ENCODE measurements around the gene RNF34.
A peak's percentile ranks its signal among the peaks of the same experiment; 100 is the strongest.
"Not testable (repeated sequence)": the region's sequence is repeated elsewhere in the genome, so short reads cannot be mapped to it uniquely, and the experiment has no call there.

Gene RNF34

DNA sequence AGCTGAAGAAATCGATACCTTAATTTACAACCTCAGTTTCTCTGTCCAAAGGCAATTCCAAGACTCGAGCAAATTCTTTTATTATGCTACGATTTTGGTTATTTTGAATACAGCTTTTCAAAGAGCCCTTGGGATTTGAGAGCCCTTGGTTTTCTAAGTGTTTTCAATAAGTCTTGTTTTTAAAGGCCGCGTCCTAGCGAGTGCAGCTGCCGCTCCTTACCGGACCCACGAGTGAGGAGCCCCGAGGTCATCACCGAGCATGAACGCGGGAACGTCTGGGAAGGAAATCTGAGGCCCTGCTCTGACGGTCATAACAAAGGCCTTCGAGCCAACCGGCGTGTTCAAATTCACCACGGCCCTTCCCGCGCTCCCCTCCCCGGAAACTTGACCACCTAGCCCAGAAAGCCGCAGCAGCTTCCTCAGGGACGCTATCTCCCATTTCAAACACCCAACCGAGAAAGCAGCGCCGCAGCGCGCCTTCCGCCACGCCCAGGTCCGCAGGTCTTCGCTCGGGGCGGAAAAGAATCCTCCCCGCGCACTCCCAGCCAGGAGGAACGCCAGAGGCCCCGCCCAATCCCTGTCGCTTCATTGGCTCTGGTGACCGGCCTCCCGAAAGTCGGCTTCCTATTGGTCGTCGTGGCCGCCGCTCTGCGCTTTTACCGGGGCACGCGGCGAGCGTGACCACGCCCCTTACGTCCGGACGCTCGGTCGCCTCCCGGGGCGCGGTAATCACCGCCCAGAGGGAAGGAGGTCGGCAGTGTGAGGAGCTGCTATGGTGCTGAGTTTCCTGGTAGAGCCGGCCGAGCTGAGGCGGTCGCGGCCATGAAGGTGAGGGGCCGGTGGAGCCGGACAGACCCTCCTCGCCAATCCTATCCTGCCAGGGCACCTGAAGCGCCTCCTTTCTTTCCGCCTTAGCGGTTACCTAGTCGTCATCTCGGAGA lies at the start of gene RNF34:
Gene RNF34, plus strand, starts transcription at position 728 of the 941 bp plus-strand sequence. Its CDS starts 95 bp downstream, at position 823.
- DNase-seq (ENCODE audit: low spot score) = peak; percentile 98

GRCh38 chr12:121351820-121352681 lies 47.9 kb upstream of the RNF34 start, which contains the start of gene ANAPC5:
Gene ANAPC5, minus strand, starts transcription at chr12:121352411. Its CDS starts 71 bp downstream, at chr12:121352340.
- peak; percentile 99 for DNase-seq (ENCODE audit: low spot score)

- no peak for DNase-seq (ENCODE audit: low spot score)
Observed at GRCh38 chr12:121352682-121353018, 47.3 kb upstream of the RNF34 start.

GRCh38 chr12:121355818-121356217 lies 44.1 kb upstream of the RNF34 start:
- DNase-seq (ENCODE audit: low spot score) = no peak

GRCh38 chr12:121356657-121357056 lies 43.3 kb upstream of the RNF34 start:
- DNase-seq (ENCODE audit: low spot score) = no peak

DNA sequence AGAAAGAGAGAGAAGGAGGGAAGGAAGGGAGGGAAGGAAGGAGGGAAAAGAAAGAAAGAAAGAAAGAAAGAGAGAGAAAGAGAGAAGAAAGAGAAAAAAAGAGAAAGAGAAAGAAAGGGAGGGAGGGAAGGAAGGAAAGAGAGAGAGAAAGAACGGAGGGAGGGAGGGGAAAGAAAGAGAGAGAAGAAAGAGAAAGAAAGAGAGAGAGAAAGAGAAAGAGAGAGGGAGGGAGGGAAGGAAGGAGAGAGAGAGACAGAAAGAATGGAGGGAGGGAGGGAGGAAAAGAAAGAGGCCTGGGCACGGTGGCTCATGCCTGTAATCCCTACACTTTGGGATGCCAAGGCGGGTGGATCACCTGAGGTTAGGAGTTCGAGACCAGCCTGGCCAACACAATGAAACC lies 42.6 kb upstream of the RNF34 start:
- DNase-seq (ENCODE audit: low spot score) = no peak

DNA sequence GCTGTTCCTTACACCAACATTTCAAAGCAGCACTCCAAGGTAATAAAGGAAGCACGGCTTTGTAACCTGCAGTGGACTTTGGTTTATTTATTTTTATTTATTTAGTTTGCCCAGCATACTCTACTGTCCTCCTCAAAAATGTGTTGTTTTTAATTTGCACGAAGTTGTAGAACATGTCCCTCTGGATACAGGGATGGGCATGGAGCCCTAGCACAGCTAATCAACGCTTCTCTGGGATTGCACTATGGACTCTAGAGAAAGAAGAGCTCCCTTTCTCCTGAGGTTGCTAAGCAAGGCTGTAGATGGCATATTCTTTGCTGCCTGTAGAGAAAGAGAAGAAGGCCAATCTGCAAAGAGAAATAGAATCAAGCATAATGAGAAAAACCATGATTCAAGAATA lies 41.8 kb upstream of the RNF34 start:
- DNase-seq (ENCODE audit: low spot score) = no peak

GRCh38 chr12:121364683-121365121 lies 35.2 kb upstream of the RNF34 start:
- no peak for DNase-seq (ENCODE audit: low spot score)

- no peak for DNase-seq (ENCODE audit: low spot score)
Observed at GRCh38 chr12:121365416-121366062, 34.4 kb upstream of the RNF34 start.

DNA sequence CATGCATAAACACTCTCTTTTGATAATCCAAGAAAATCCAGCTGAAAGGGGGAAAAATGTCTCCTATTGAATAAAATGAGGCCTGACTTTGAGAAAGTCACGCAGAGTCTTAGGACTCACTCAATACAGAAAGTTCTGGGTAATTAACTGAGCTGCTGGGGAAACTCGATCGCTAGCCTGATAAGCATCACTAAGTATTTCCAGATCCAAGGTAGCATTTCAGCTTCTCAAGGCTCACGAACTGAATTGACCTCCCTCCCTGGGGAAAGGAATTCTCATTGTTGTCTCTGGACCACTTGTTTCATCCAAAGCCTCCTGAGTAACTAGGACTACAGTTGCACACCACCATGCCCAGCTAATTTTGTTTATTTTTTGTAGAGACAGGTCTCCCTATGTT lies 33.9 kb upstream of the RNF34 start:
- no peak for DNase-seq (ENCODE audit: low spot score)

GRCh38 chr12:121371404-121371803 lies 28.5 kb upstream of the RNF34 start:
- DNase-seq (ENCODE audit: low spot score) = no peak

- no peak for DNase-seq (ENCODE audit: low spot score)
Observed at GRCh38 chr12:121373755-121374154, 26.2 kb upstream of the RNF34 start.

- DNase-seq (ENCODE audit: low spot score) = not testable (repeated sequence)
Observed at GRCh38 chr12:121374336-121374735, 25.6 kb upstream of the RNF34 start.

DNA sequence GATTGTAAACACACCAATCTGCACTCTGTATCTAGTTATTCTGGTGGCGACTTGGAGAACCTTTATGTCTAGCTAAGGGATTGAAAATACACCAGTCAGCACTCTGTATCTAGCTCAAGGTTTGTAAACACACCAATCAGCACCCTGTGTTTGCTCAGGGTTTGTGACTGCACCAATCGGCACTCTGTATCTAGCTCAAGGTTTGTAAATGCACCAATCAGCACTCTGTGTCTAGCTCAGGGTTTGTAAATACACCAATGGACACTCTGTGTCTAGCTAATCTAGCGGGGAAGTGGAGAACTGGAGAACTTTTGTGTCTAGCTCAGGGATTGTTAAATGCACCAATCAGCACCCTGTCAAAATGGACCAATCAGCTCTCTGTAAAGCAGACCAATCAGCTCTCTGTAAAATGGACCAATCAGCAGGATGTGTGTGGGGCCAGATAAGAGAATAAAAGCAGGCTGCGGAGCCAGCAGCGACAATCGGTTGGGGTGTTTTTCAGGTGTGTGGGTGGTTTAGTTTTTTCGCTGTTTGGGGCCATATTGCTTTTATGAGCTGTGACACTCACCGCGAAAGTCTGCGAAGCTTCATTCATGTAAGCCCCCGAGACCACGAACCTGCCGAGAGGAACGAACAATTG lies 24.9 kb upstream of the RNF34 start:
- DNase-seq (ENCODE audit: low spot score) = not testable (repeated sequence)

- no peak for DNase-seq (ENCODE audit: low spot score)
Observed at GRCh38 chr12:121376754-121377697, 22.9 kb upstream of the RNF34 start.

DNA sequence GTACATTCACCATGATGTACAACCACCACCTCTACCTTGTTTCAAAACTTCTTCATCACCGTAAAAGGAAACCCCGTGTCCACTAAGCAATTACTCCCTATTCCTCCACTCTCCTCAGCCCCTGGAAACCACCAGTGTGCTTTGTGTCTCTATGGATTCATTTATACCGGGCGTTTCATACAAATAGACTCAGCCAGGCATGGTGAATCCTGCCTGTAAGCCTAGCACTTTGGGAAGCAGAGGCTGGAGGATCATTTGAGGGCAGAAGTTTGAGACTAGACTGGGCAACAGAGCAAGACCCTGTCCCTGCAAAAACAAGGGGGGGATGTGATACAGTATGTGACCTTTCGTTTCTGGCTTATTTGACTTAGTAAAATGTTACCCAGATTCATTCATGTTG lies 21.2 kb upstream of the RNF34 start:
- DNase-seq (ENCODE audit: low spot score) = no peak

DNA sequence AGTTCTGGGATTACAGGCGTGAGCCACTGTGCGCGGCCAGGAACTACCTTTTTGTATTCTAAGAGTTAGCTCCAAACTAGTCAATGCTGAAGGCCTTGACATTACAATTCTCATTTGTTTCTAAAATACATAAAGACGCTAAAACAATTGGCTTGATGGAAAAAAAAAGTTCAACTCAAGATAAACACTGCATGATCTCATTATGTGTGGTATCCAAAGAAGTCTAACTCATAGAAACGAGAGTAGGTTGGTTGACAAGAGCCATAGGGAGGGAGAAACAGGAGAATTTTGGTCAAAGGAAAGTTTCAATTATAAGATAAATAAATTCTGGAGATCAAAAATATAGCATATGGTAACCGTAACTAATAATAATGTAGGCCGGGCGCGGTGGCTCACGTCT lies 20.0 kb upstream of the RNF34 start:
- no peak for DNase-seq (ENCODE audit: low spot score)

- DNase-seq (ENCODE audit: low spot score) = no peak
Observed at GRCh38 chr12:121383601-121384021, 16.3 kb upstream of the RNF34 start.

DNA sequence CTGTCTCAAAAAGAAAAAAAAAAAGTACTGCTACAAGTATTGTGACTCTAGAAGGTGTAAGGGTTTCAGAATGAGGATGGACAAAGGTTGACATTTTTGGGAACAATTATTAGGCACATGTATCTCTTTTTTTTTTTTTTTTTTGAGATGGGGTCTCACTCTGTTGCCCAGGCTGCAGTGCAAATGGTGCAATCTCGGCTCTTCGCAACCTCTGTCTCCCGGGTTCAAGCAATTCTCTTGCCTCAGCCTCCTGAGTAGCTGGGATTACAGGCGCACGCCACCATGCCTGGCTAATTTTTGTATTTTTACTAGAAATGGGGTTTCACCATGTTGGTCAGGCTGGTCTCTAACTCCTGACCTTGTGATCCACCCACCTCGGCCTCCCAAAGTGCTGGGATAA lies 15.0 kb upstream of the RNF34 start:
- not testable (repeated sequence) for DNase-seq (ENCODE audit: low spot score)

DNA sequence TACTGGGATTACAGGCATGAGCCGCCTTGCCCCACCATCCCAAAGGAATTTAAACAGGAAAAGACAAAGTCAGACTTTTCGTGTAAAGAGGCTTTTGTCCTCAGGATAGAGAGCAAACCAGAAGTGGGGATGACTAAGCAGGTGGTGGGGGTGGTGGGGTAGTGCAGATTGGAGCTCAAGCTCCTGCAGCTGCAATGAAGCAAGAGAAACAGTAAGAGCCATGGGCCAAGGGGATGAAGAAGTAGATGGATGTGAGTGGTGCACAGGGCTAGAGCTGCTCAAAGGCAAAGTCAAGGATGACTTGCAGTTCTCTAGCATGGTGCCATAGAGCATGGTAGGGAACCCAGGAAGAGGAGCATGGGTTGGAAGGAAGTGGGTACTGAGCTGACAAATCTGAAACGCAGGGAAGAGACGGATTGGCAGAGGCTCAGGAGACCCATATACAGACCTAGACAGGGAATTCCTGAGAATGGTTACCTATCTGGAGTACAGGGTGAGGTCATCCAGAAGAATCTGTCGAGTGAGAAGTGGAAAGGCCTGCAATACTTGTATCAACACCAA lies 11.4 kb upstream of the RNF34 start:
- DNase-seq (ENCODE audit: low spot score) = no peak

Measured in cerebellar cortex (tissue), 1 donor.